ENCODE measurements around the gene RASGRP4.

The RASGRP4 gene

DNA sequence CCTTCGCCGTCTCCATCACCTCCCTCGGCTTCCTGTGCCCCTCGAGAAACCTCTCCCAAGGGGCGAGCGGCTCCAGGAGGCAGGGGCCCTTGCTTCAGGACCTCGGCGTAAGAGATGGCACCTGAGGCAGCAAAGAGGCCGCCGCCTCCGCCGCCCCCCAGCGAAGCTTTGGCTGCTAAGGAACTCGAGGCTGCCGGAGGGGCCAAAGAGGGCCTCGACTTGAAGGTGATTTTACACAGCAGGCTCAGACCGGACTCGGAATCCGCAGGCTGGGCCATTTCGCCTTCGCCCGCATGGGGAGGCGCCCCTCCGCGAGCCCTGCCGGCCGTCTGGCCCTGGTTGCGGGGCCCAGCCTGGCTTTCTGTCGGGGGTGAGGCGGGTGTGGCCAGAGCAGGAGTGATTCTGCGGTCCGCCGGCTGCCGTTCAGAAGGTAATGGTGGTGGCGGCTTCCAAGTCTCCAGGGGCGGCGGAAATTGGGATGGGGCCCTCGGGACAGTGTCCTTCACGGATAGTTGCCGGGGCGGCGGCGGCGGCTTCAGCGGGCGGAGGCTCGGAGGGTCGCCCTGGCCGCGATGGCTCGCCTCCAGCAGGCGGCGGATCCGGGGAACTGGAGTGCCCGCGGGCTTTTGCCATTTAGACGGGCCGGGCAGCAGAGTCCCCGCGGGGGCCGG is 39.6 kb downstream of the RASGRP4 start:
- Histone ChIP-seq H3K36me3 (ENCODE audit: control insufficient read depth, low read depth, low read length) (peaks cover 25% of the 10 kb centered on the region), H3K27ac (ENCODE audit: low read length) (no peak overlapping the region), H3K4me1 (ENCODE audit: control insufficient read depth, low read depth, low read length) (peaks cover 5% of the 10 kb centered on the region), H3K27me3 (ENCODE audit: control insufficient read depth, insufficient read depth, low read length) (no peaks in the 10 kb centered on the region), H3K9ac (ENCODE audit: low read length) (no peak overlapping the region), H3K4me3 (ENCODE audit: low read length) (no peak overlapping the region), H3K9me3 (ENCODE audit: control insufficient read depth, low read depth, low read length) (no peaks in the 10 kb centered on the region)

DNA sequence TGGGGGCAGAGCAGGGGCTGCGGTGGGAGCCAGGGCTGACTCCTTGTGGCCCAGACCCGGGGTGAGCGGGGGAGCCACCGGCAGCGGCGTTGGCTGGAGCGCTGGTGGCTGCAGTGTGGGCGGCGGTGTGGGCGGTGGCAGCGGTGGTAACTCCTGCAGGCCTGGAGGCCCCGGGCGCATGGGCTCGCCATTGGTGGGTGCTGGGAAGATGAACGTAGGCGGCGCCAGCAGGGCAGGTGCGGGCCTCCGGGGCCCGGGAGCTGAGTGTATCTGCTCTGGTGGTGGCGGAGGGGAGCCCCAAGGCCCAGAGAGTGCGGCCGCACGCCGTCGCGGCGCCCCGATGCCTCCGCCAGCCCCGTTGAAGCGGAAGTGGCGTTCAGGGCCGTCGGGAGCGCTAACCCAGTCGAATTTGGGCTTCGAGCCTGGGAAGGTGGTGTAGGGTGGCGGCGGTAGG is 40.2 kb downstream of the RASGRP4 start:
- H3K4me3 ChIP-seq (ENCODE audit: low read length) = no peak overlapping the region

DNA sequence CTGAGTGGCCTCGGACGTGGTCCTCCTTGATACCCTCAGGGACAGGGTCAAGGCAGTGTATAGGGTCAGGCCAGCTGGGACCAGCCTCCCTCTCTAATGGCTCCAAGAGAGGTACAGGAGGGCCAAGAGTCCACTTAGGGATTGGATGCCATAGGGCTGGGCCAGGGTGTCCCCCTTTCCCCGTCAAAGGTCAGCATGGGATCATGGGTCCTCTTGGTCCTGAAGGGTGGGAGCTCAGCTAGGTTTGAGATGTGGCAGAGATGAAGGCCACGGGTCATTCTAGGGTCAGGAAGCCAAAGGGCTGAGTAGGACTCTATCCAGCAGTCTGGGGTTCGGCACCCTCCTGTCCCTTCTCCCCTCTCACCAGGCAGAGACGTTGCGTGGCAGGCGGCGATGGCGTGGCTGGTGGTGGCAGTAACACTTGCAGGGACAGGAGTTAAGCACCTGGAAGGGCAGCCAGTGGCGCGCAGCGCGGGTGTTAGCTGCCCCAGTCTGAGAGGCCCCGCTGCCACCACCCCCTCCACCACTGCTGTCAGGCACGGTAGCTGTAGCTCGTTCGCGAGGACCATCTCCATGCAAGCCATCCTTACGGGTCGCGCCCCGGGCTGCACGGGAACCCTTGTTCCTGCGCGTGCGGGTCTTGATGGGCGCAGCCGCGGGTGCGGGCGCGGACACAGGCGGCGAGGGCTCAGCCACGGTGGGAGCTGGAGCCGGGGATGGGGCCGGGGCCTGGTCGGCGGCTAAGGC is 40.8 kb downstream of the RASGRP4 start:
- peaks cover 34% of the 10 kb centered on the region for H3K36me3 ChIP-seq (ENCODE audit: control insufficient read depth, low read depth, low read length)
- no peak overlapping the region for H3K27ac ChIP-seq (ENCODE audit: low read length)
- H3K9ac ChIP-seq (ENCODE audit: low read length) = no peak overlapping the region
- H3K9me3 ChIP-seq (ENCODE audit: control insufficient read depth, low read depth, low read length) = no peaks in the 10 kb centered on the region
- no peak overlapping the region for H3K4me3 ChIP-seq (ENCODE audit: low read length)
- no peaks in the 10 kb centered on the region for H3K27me3 ChIP-seq (ENCODE audit: control insufficient read depth, insufficient read depth, low read length)
- peaks cover 3% of the 10 kb centered on the region for H3K4me1 ChIP-seq (ENCODE audit: control insufficient read depth, low read depth, low read length)

More for the DNA sequence above, 40.2 kb downstream of the RASGRP4 start:
- peaks cover 31% of the 10 kb centered on the region for H3K36me3 ChIP-seq (ENCODE audit: control insufficient read depth, low read depth, low read length)
- H3K9ac ChIP-seq (ENCODE audit: low read length) = no peak overlapping the region
- no peak overlapping the region for H3K27ac ChIP-seq (ENCODE audit: low read length)
- peaks cover 3% of the 10 kb centered on the region for H3K4me1 ChIP-seq (ENCODE audit: control insufficient read depth, low read depth, low read length)
- H3K9me3 ChIP-seq (ENCODE audit: control insufficient read depth, low read depth, low read length) = no peaks in the 10 kb centered on the region
- H3K27me3 ChIP-seq (ENCODE audit: control insufficient read depth, insufficient read depth, low read length) = no peaks in the 10 kb centered on the region

DNA sequence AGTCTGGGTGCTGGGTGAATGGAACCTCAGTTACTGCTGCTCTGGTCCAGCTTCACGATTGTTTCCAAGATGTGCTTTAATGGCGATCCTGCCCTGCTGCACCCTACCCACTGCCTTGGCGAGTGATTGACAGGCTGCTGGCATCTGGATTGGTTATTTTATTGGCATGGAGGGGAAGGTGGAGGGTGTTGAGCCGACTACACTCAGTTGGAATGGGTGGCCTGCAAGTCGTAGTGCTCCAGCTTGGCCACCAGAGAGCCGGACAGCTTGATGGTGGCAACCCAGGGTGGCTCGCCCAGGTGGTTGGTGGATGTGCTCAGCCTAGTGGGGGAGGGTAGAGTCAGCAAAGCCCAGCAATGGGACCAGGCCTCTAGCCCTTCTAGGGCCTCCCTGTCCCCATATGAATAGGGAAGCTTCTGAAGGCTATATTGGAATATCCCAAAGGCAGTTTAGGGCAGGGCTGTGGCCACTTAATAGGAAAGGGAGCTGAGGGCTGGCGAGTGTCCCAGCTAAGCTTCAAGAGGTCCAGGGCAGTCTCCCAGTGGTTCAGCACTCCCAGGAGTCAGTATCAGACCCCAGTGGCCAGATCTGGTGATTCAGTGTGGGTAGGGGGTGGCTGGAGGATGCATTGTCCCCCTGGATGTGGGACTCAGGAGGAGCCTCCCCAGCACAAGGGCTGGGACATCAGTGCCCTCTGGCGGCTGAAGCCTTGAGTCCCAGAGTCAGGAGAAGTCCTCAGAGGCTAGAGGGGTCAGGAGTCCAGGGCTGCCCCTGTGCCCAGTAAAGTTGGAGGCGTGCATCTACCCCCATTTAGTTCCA is 41.6 kb downstream of the RASGRP4 start:
- H3K4me3 ChIP-seq (ENCODE audit: low read length) = no peak overlapping the region
- H3K36me3 ChIP-seq (ENCODE audit: control insufficient read depth, low read depth, low read length) = peaks cover 35% of the 10 kb centered on the region
- H3K27me3 ChIP-seq (ENCODE audit: control insufficient read depth, insufficient read depth, low read length) = no peaks in the 10 kb centered on the region
- no peaks in the 10 kb centered on the region for H3K9me3 ChIP-seq (ENCODE audit: control insufficient read depth, low read depth, low read length)
- no peak overlapping the region for H3K9ac ChIP-seq (ENCODE audit: low read length)
- no peaks in the 10 kb centered on the region for H3K4me1 ChIP-seq (ENCODE audit: control insufficient read depth, low read depth, low read length)
- no peak overlapping the region for H3K27ac ChIP-seq (ENCODE audit: low read length)

DNA sequence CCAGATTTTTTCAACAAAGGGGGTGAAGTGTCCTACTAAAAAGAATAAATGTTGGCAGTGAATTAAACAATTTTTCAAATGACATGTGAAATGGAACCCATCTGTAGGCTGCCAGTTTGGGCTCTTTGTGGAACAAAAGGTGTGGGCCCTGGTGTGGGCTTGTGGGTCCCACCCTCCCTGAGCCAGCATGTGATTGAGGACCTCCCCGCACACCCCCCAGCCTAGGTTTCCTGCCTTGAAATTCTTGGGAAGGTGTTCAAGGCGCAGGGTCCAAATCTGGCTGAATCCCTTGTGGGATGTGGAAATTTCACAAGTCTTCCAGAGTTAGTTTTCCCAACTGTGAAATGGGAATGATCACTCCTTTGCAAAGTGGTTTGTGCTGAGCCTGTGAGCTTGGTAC is 42.3 kb downstream of the RASGRP4 start:
- Histone ChIP-seq H3K9ac (ENCODE audit: low read length) (no peak overlapping the region), H3K27ac (ENCODE audit: low read length) (no peak overlapping the region), H3K9me3 (ENCODE audit: control insufficient read depth, low read depth, low read length) (no peaks in the 10 kb centered on the region), H3K4me1 (ENCODE audit: control insufficient read depth, low read depth, low read length) (no peaks in the 10 kb centered on the region), H3K36me3 (ENCODE audit: control insufficient read depth, low read depth, low read length) (peaks cover 41% of the 10 kb centered on the region), H3K27me3 (ENCODE audit: control insufficient read depth, insufficient read depth, low read length) (no peaks in the 10 kb centered on the region), H3K4me3 (ENCODE audit: low read length) (no peak overlapping the region)

DNA sequence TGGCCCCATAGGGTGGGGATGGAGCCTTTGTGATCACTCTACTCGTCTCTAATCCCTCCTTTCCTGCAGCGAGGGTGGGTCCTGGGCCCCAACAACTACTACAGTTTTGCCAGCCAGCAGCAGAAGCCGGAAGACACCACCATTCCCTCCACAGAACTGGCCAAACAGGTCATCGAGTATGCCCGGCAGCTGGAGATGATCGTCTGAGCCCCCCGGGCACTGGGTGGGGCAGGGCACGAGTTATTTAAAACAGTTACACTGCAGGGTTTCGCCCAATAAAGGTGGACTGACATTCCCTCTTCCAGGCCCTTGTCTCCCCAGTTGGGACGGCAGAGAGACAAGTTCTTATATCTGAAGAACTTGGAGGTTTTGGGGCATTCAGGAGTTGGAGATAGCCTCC is 42.8 kb downstream of the RASGRP4 start:
- Histone ChIP-seq H3K9ac (ENCODE audit: low read length) (no peak overlapping the region), H3K36me3 (ENCODE audit: control insufficient read depth, low read depth, low read length) (peaks cover 42% of the 10 kb centered on the region), H3K27ac (ENCODE audit: low read length) (no peak overlapping the region), H3K9me3 (ENCODE audit: control insufficient read depth, low read depth, low read length) (no peaks in the 10 kb centered on the region), H3K27me3 (ENCODE audit: control insufficient read depth, insufficient read depth, low read length) (no peaks in the 10 kb centered on the region), H3K4me3 (ENCODE audit: low read length) (no peak overlapping the region), H3K4me1 (ENCODE audit: control insufficient read depth, low read depth, low read length) (no peaks in the 10 kb centered on the region)

DNA sequence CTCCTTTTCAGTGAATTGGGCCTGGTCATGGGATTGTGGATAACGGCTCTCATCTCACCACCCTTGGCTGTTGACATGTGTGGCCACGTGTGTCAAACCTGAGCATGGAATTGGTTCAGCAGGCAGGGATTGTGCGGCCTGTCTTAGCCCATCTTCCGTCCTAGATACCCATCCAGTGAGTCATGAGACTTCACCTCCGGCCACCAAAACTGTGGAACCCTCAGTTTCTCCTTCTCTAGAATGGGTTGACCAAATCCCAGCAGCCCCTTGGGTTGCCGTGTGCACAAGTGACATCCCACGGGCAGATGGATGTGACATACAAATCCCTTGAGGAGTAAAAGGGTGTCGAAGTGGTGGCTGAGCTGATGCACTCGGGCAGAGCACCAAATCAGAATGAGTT is 44.9 kb downstream of the RASGRP4 start:
- H3K9ac ChIP-seq (ENCODE audit: low read length) = no peak overlapping the region
- H3K4me3 ChIP-seq (ENCODE audit: low read length) = no peak overlapping the region
- H3K4me1 ChIP-seq (ENCODE audit: control insufficient read depth, low read depth, low read length) = no peaks in the 10 kb centered on the region
- H3K9me3 ChIP-seq (ENCODE audit: control insufficient read depth, low read depth, low read length) = no peaks in the 10 kb centered on the region
- H3K27me3 ChIP-seq (ENCODE audit: control insufficient read depth, insufficient read depth, low read length) = no peaks in the 10 kb centered on the region
- H3K27ac ChIP-seq (ENCODE audit: low read length) = no peak overlapping the region
- H3K36me3 ChIP-seq (ENCODE audit: control insufficient read depth, low read depth, low read length) = peaks cover 46% of the 10 kb centered on the region

DNA sequence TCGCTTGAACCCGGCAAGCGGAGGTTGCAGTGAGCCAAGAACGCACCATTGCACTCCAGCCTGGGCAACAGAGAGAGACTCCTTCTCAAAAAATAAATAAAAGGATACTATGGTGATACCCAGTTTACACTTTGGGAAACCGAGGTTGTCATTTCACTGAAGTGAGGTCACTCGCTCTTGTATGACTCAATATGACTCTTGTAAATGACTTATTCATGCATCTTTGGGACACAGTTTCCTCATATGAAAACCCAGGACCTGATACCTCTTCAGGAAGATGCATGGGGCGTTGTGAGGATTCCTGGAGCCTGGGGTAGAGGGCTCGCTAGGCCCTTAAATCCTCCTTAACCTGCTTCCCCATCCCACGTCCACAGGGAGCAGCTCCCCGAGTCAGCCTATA is 47.2 kb downstream of the RASGRP4 start:
- Histone ChIP-seq H3K9ac (ENCODE audit: low read length) (no peak overlapping the region), H3K36me3 (ENCODE audit: control insufficient read depth, low read depth, low read length) (peaks cover 44% of the 10 kb centered on the region)

DNA sequence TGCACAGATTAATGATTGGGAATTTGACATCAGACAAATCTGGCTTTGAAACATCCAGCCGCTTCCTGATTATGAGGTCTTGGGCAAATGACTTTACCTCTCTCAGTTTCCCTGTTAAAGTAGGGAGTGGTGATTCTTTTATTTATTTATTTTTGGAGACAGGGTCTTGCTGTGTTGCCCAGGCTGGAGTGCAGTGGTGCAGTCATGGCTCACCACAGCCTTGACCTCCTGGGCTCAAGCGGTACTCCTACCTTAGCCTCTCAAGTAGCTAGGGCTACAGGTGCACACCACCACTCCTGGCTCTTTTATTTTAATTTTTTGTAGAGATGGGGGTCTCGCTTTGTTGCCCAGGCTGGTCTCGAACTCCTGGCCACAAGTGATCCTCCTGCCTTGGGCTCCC is 49.0 kb downstream of the RASGRP4 start:
- no peaks in the 10 kb centered on the region for H3K27me3 ChIP-seq (ENCODE audit: control insufficient read depth, insufficient read depth, low read length)
- no peak overlapping the region for H3K9ac ChIP-seq (ENCODE audit: low read length)
- no peaks in the 10 kb centered on the region for H3K9me3 ChIP-seq (ENCODE audit: control insufficient read depth, low read depth, low read length)
- peaks cover 4% of the 10 kb centered on the region for H3K4me1 ChIP-seq (ENCODE audit: control insufficient read depth, low read depth, low read length)
- H3K4me3 ChIP-seq (ENCODE audit: low read length) = no peak overlapping the region
- no peak overlapping the region for H3K27ac ChIP-seq (ENCODE audit: low read length)
- peaks cover 27% of the 10 kb centered on the region for H3K36me3 ChIP-seq (ENCODE audit: control insufficient read depth, low read depth, low read length)

More for the DNA sequence above, 47.2 kb downstream of the RASGRP4 start:
- H3K4me3 ChIP-seq (ENCODE audit: low read length) = no peak overlapping the region
- H3K9me3 ChIP-seq (ENCODE audit: control insufficient read depth, low read depth, low read length) = no peaks in the 10 kb centered on the region
- H3K4me1 ChIP-seq (ENCODE audit: control insufficient read depth, low read depth, low read length) = peaks cover 4% of the 10 kb centered on the region
- no peak overlapping the region for H3K27ac ChIP-seq (ENCODE audit: low read length)
- no peaks in the 10 kb centered on the region for H3K27me3 ChIP-seq (ENCODE audit: control insufficient read depth, insufficient read depth, low read length)

DNA sequence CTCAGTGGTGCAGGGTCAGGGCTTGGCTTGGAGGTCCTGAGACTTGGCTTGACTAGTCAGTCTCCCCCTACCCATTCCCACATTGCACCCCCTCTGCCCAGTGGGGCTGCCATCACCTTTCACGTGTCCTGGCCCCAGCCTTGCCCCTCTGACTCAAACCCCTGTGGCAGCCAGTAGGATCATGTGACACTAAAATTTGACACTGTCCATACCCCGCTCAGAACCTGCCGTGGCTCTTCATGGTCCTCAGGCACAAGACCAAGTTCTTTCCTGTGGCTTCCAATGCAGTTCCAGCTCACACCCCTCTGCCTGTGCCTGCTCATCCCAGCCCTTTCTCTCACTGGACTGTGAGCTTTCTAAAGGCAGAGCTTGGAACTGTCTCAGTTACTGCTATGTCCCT is 49.4 kb downstream of the RASGRP4 start:
- no peaks in the 10 kb centered on the region for H3K27me3 ChIP-seq (ENCODE audit: control insufficient read depth, insufficient read depth, low read length)
- H3K4me1 ChIP-seq (ENCODE audit: control insufficient read depth, low read depth, low read length) = peaks cover 4% of the 10 kb centered on the region
- H3K27ac ChIP-seq (ENCODE audit: low read length) = no peak overlapping the region
- H3K36me3 ChIP-seq (ENCODE audit: control insufficient read depth, low read depth, low read length) = peaks cover 22% of the 10 kb centered on the region
- H3K4me3 ChIP-seq (ENCODE audit: low read length) = no peak overlapping the region
- H3K9me3 ChIP-seq (ENCODE audit: control insufficient read depth, low read depth, low read length) = no peaks in the 10 kb centered on the region
- H3K9ac ChIP-seq (ENCODE audit: low read length) = no peak overlapping the region

DNA sequence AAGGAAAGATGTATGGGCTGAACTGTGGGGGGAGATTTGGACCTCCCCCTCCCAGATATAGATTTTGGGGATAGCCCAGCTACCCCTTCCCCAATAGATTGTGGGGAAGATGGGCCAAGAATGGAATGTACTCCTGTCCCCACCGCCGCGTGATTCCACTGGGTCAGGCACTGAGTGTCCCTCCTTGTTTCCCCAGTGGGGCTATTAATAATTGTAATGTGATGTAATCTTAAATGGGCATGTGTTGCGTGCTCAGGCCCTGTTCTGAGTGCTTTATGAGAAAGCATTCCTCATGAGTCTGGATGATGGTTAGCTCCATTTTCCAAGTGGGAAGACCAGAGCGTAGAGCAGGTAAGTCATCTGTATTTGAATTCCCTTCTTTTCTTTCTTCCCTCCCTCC is 50.3 kb downstream of the RASGRP4 start:
- Histone ChIP-seq H3K9ac (ENCODE audit: low read length) (peak overlapping the region; percentile 93), H3K27ac (ENCODE audit: low read length) (no peak overlapping the region), H3K4me3 (ENCODE audit: low read length) (peak overlapping the region; percentile 88)

More for the DNA sequence above, 50.3 kb downstream of the RASGRP4 start:
- Histone ChIP-seq H3K36me3 (ENCODE audit: control insufficient read depth, low read depth, low read length) (peaks cover 14% of the 10 kb centered on the region), H3K27me3 (ENCODE audit: control insufficient read depth, insufficient read depth, low read length) (no peaks in the 10 kb centered on the region), H3K4me1 (ENCODE audit: control insufficient read depth, low read depth, low read length) (peaks cover 4% of the 10 kb centered on the region), H3K9me3 (ENCODE audit: control insufficient read depth, low read depth, low read length) (no peaks in the 10 kb centered on the region)
